Nucleus accumbens (tissue), 56 donors: ENCODE measurements around the gene SPRED2.

Experiments
- DNase-seq, 56 donors: peaks; one replicate each; lab custom pipeline; 2025; lab: John Stamatoyannopoulos, UW

The SPRED2 gene

DNA sequence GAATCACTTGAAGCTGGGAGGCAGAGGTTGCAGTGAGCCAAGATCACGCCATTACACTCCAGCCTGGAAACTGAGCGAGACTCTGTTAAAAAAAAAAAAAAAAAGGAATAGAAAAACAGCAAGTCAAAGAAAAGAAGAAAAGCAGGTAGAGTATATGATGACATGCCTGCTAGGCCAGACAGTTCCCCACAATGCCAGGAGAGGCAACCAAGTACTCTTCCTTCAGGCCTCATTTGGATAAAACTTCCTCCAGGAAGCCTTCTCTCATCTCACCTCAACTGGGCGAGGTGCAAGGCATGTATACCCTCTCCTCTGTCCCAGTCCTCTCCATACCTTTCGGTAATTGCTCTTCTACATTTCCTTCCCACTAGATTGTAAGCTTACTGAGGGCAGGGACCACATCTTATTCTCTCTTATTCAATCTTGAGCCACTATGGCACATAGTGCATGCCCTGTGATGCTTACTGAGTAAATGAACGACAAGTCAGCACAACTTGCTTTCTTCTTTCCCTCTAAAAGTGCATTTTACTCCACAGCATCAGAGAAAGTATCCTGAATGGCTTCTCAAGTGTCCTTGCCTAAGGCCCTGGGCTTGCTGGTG lies 10.1 kb upstream of the SPRED2 start:
- no peak for DNase-seq

DNA sequence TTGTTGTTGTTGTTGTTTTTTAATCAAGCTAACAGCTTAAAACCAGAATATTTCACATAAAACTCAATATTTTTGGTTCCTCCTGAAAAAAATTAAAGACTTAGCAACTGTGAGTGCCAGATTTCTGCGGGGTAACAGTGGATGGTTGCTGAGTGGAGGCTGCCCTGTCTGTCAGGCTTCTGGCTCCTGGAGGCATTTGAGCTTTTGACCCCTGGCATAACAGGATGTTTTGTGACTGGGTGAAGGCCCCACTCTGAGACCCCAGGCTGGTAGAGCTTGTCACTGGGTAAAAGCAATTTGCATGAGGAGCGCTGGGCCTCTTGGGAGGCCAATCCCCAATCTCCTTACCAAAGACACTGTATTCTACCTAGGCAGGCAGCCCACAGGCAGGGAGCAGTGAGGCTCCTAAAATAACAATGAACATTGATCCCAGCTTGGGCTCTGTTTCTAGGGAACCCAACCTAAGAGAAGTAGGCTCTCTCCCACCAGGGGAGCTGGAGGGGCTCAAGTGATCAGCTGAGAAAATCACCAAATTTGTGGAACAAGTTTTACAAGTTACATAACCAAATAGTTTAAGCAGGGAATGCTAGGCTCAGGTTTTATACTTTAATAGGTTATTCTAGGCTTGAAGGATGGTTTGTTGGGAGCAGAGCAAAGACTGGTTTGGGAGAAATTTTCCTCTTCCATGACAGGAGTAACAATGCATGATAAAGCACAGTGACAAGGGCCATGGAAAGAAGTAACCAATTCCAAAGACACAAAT lies 5.9 kb upstream of the SPRED2 start:
- no peak for DNase-seq

DNA sequence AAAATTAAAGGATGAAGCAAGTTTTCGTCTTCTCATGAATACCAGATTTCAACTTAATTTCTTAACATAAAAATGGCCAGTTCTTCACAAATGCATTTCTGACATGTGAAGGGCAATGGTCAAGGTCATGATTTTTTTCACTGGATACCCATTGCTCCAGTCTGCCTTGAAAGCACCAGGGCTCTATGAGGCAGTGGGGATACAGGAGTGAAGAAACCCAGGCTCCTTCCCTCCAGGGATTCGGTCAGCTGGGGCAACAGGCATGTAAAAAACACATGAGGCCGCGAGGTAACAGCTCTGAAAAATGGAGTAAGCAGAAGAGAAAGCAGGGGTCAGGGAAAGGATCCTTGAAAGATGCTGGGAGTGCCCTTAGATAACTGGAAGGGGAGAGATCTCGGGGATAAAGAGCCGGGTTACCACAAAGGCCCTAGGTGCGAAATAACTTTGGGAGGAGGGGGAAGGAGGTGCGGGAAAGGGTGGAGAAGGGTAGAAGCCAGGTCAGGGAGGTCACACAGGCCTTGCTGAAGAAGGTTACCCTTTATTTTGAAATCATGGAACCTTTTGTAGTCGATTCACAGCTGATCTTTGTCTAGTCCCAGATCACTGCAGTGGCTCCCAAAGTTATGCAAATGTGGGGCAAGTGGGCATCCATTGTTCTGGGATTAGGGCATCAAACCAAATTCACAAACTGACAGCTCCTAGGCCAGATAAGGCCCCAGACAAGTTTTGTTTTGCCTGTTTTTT lies 5.2 kb upstream of the SPRED2 start:
- DNase-seq = no peak

DNA sequence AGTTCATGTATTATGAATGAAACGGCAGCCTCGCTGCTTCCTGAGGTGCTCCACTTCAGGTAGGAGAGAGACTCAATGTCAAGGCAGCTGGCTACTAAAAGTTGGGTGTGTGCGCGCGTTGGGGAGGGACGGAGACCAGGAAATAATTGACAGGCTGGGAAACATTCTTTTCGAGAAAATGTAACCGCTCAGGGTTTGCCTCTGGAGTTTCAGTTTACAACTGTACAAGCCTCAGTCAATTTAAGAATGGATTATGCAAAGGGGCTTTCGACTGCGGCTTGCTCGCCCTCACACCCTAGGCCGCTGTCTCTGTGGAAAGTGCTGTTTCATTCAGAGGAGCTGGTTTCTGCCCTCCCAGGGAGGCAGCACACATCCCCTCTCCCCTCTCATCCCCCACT lies 4.4 kb upstream of the SPRED2 start:
- DNase-seq = peak in 1 of 56 donors; percentile 42

DNA sequence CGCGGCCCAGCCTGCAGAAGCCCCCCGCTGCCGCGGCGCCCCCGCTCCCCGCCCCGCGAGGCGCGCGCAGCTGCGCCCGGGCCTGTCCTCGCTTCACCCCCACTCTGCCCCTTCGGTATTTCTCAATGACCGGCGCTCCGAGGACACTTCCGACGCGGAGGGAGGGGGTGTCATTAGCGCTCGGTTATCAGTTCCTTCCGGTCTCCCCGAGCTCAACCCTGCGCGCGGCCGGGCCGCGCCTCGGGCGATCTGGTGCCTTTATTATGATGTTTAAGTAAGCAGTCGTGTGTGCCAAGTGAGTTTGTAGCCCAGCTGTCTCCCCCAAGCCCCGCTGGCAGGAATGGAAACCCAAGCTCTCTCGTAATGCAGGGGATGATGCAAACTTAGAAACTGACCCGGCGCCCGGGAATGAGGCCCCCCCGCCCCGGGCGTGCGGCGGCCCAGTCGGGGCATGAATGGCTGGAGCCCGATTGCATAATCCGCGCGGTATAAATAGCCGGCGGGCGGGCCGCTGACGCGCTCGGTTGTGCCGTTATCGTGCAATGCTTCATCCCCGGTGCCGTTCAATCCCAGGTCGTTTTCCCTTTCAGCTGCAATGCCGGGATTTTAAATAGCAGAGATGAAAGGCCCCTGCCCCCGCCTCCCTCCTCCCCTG lies 3.9 kb upstream of the SPRED2 start:
- peak in 54 of 56 donors; percentile 30 to 95 (median 76) for DNase-seq

DNA sequence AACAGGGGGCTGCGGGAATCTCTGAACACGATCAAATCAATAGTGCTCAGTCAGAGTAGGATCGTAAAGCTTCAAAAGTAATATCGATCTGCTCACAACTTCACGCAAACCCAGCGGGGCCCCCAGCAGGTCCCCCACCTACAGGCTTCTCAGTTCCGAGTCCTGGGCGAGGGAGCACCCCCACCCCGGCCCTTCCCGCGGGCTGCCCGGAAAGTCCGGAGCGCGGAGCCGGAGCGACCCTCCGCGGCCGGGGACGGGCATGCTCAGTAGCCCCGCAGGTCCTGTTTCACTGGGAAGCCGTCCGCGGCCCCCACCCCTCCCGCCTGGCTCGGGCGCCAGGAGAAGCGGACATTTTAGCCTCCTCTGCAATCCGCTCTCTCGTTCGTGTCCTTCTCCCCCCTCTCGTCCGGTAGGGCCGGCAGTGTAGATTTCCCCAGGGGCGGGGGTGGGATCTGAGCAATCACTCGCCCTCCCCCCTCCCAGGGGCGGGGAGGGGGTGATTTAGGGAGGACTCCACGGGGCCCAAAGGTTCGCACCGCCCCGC lies 3.3 kb upstream of the SPRED2 start:
- DNase-seq = peak in 54 of 56 donors; percentile 49 to 89 (median 78)

DNA sequence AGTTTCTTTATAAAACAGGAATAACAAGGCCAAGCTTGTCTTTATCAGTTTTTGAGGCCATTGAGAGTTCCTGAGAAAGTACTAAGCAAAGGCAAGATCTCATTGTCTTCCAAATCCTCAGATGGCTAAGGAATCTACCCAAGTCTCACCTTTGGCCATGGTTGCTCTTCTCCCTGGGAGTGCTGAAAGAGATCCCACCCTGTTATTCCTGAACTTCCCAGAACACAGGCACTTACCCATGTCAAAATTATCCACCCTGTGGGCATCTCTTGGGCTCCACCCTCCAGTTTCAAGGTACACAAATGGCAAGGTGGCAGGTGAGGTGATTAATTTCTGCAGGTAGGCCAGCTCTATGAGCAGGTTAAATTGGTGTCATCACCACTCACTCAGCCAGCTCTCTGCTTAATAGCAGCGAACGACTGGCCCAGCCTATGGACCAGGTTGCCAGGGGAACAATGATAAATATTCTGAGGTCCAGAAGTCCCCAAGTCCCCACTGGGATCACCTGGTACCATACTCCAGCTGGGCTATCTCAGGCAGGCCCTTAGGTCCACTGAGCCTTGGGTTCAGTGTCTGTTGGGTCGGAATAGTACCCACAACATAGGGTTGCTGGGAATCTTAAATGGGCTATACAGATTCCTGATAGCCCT lies 2.3 kb upstream of the SPRED2 start:
- no peak for DNase-seq

DNA sequence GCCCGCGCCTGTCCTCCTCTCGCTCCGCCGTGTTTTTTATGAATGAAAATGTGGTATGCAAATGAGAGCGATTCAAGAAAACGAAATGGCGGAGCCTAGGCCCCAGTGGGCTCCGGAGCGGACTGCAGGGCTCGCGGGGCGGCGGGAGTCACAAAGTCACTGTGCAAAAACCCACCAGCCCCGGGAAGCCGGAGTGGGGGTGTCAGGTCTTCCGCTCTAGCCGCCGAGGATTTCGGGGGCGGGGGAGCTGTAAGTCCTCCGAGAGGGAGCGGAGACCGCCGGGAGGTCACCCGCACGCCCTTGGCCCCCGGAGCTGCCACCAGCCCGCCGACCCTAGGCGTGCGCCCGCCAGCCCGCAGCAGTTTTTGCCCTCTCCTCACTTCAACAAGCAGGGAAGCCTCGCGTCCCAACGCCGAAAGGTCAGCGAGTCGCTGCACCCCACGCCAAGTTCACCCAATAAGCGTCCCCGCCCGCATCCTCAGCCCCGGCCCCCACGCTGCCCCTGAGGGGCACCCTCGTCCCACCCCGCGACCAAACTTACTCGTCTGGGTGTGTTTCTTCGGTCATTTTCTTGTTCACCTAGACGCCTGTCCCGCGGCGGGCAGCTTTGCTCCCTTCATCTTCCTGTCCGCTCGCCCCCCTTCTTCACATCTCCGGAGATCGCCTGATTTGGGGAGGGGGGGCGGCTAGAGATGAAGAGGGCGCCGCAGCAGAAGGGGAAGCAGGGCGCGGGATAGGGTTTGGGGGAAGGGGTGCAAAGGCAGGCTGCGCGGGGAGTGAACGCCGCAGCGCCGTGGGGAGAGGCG lies 775 bp downstream of the SPRED2 start:
- peak in 46 of 56 donors; percentile 22 to 75 (median 52) for DNase-seq

DNA sequence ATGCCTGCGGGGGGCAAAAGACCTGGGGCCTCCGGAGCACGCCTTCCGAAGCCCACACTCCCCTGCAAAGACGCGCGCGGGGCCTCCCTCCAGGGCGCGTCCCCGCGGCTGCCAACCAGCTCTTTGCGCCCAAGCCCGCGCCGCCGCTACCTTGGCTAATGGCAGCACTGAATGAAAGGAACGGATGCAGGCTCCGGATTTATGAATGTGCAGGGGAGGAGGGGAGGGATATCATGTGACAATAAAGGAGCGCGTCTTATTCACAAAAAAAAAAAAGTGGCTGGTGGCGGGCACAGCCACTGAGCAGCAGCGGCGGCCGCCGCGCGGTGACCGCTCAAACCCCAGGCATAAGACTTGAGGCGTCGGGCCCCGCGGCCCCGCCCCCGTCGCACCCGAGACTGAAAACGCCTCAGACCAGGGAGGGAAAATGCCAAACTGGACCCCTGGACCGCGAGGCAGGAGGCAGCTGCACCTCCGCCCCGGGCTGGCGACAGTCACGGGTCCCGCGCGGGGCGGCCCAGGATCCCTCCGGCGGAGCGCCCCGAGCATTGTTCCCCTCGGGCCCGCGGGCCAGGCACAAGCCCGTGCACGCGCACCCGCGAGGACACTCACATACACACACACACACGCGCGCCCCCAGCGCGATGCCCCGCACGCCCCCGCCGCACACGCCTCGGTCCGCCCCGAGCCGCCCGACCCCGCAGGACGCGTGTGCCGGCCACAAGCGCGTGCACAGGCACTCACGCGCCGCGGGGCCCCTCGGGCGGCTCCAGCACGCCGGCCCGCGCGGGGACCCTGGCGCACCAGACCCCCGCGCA lies 1.6 kb downstream of the SPRED2 start:
- peak in 53 of 56 donors; percentile 20 to 85 (median 62) for DNase-seq

DNA sequence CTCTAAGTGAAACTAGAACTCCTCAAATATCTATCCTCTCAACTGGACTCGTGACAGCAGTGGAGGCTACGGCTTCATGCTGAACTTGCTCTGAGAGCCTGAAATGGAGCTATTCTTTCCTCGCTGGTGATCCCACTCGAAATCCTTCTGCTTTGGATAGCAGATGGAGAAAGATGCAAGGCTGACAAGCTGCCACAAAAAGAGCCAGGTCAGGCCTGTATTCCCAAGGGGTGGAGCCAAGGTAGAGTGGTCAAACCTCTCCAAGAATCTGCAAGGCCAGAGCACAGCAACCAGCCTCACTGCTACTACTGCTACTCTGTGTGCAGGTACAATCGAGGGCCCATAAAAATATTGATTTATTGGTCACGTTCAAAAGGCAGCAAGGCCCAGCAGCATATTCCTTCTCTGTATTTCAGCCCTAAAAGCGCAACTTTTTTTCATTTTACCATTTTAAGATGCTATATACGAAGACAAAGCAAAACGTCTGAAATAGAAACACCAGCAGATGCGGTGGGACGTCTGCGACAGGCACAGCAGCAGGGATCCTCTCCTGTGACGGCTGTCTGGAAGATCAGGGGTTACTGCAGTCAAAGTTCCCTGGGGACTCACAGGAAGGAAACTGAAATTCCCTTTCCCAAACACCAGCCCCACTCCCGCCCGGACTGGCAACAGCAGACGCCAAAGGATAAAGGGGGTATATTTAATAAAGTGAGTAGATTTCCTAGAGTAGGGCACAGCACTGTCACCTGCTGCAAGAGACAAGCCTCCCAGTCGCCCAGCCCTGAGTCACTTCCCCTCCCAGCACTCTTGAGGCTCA lies 2.4 kb downstream of the SPRED2 start:
- peak in 1 of 56 donors; percentile 10 for DNase-seq

DNA sequence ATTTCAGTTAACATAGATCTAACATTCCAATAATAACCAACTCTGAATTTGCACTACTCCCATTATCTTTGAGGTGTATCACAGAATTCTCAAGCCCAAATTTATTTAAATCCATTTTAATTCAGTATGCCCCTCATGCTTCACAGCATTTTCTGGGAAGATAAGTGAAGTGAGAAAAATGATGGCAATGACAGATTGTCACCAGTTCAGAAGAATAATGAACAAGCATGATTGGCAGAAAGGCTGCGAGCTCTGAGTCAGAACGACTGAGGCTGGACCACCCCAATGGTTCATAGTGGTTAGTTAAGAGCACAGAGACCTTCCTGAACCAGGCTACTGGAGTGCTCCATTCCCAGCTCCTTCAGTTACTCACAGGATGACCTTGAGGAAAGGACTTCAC lies 4.9 kb downstream of the SPRED2 start:
- DNase-seq = no peak

DNA sequence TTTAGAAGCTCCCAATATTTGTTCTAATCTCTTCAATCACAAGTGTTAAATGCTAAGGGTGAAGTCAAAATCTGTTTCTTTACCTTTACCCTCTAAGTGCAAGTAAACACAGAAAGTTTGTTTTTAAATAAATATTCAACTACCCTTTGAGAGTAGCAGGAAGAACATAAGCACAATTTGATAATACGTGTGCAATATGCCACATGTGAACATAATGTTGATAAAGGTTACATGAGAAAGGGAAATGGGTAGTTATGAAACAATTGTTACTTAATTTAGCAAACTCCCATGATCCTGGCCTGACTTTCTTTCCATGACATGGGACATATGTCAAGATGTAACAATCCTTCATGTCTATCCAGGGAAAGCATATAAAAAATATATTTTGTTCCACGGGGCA lies 7.1 kb downstream of the SPRED2 start:
- no peak for DNase-seq

DNA sequence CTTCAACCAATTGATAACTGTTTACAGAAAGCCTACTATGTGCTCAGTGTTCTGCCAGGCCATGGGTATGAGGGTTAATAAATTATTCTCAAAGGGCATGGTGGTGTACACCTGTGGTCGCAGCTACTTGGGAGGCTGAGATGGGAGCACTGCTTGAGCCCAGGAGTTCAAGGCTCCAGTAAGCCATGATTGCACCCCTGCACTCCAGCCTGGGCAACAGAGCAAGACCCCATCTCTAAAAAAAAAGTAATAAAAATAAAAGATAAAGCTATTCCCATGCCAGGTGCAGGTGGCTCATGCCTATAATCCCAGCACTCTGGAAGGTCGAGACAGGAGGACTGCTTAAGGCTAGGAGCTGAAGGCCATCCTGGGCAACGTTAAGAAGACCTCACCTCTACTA lies 8.0 kb downstream of the SPRED2 start:
- no peak for DNase-seq

DNA sequence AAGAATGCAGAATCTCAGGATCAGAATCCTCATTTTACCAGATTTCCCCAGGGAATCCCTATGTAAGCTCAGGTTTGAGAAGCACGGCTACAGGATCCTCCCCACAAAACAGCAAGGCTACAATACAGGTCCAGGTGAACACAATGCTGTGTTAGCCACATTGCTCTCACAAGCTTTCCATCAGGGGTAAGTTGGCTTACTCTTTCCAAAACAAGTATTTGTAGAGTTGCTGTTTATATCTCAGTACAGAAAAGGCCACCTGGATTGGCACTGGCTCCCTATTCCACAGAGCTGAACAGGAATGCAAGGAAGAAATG lies 11.0 kb downstream of the SPRED2 start:
- DNase-seq = no peak

DNA sequence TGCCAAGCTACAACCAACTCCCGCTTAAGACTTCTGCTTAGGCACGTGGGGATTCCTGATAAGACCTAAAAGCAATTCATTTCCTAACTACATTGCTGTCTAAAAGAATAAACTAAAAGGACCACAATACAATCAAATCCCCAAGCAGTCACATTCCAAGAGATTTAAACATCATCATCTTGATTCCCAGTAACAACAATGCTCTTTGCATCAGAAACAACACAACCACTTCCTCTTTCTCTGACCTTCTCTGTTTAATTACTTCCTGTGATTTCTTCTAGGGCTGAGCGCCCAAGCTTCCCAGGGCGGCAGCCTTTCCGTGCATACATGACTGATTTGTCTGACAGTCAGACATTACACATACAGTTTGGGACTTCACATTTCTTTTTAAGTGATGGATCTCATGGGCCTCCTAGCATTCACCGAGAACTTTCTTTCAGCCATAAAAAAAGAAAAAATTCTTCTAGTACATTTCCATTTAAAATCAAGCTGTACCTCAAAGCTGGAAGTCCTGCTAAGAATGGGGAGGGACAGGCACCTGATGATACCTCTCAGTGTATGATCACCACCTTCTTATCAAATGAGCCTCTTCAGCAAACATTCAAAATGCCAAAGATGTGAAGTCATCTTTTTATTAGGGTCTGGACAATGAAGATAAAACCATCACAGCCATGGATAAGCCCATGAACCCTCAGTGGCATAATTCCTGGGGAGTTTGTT lies 11.5 kb downstream of the SPRED2 start:
- DNase-seq = no peak

DNA sequence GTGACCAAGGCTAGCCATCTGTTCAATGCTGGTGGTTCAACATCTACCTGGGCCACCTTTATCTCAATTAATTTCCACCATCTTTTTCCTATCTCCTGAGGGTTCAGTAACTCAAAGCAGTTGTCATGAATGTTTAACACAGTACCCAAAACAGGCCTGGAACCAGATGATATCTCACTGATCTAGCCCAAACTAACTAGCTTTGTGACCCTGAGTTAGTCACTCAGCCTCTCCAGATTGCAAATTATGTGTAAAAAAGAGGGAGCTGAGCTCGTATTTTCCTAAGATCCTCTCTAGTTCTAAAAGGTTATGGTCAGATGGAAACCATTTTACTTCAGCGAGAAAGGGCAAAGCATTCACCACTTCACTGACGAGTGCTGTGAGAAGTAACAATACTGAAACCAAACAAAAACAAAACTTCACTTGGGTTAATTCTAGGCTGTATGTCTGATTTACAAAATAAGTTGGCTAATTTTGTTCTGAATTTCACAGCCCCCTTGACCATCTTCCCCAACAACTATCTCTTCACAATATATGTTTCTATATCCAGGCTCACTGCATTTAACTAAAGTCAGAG lies 14.8 kb downstream of the SPRED2 start:
- DNase-seq = no peak

DNA sequence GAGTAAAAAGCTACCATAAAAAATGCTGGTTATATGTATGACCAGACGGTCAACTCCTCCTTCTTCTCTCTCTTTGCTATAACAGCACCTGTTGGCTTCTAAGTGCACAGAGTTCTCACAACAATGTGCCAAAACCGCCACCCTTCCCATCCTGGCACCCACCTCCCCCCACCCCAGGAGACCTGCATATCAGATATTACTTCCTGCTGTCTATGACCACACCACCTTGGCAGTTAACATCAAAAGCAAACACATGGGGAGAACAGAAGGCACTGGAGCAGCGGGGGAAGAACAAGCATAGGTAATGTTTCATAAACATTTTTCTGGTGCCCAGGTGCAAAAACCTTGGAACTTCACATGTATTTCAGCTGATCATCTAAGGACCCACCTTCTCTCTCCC lies 15.5 kb downstream of the SPRED2 start:
- DNase-seq = no peak
